GM19468 (cell line): ENCODE data around the gene IDI2.
"Not testable (repeated sequence)": the region's sequence is repeated elsewhere in the genome, so short reads cannot be mapped to it uniquely, and the experiment has no call there.

Experiments
- ATAC-seq: cut with Tn5 transposase; IDR thresholded peaks from one replicate; pipeline ENCODE4 v1.9.1; 2021; ENCODE audit warnings: mild to moderate bottlenecking, moderate library complexity, moderate number of reproducible peaks; ENCODE audit not compliant: unreplicated experiment; ENCODE audit errors: extremely low read depth

IDI2 gene

DNA sequence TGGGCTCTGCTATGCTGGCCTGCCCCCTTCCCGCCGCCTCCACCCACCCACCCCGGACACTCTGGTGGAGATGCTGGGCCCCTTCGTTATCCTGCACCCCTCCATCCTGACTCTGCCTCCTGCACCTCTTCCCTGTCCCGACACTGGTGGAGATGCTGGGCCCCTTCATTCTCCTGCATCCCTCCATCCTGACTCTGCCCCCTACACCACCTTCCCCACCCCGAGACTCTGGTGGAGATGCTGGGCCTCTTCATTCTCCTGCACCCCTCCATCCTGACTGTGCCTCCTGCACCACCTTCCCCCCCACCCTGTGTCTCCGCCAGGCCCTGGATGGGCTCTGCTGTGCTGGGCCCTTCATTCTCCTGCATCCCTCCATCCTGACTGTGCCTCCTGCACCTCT lies 15.0 kb downstream of the IDI2 start:
- no peak for ATAC-seq

GRCh38 chr10:1009947-1010346 lies 15.7 kb downstream of the IDI2 start:
- ATAC-seq: not testable (repeated sequence)

DNA sequence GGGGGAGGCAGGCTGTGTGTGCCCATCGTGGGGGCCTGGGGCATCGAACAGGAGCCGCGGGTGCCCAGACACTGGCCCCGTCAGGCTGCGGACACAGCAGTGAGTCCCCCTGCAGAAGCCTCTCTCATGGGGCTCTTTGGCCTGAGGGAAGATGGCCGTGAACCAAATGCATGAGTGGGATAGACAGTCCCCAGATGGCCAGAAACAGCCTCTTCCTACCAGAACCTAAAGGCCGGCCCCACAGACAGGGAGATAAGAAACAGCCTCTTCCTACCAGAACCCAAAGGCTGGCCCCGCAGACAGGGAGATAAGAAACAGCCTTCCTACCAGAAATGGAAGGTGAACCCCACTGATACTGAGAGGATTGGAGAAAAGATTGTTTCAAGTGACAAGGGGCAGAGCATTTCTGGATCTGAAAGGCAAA lies 16.6 kb downstream of the IDI2 start:
- no peak for ATAC-seq

DNA sequence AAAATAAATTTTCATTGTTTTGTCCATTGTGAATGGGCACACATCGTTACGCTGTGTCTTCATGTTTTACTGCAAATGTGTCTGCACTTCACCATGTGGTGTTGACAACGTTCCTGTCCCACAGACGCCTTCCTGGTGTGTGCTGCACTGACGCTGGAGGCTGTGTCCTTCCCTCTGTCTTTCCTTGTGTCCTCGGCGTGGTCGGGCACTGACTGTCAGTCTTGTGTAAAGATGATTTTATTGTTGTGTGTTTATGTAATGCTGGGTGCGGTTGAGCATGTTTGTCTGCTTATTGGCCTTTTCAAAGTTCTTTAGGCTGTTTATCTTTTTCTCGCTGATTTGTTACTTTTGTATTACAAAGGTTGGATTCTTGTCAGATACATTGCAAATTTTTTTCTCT lies 18.1 kb downstream of the IDI2 start:
- ATAC-seq: no peak

- no peak for ATAC-seq
These were observed 19.1 kb downstream of the IDI2 start for GRCh38 chr10:1006573-1006972.

DNA sequence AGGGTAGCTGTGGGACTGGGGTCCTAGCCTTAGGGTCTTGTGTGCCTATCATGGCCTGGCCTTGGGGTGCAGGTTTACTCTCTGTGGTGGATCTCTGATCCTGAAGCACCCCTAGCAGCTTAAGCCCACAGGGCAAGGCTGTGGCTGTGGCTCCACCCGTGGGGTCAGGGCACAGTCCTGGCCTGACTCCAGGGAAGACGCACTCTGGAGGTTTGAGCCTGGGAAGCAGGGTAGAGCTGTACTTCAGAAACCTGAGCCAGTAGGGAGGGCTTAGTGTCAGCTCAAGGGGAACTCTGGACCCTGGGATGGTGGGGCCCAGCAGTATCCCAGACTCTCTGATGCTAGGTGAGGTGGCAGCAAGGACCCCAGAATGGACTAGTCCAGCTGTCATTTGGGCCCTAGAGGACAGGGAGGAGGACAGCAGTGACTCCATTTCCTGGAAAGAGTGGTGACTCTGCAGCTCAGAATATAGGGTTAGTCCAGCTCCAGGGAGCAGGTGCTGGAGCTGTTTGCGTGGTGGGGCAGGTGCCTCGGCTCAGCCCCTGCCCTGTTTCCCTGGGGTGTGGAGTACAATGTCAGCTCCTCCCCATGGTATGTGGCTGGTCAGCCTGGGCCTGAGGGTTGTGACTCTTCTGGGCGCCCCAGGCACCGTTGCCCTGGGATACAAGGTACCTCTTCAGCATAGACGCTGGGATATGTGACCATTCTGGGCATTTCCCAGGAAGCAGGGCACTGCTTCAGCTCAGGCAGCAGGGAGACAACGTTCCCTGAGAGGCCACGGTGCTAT lies 21.6 kb downstream of the IDI2 start:
- no peak for ATAC-seq

DNA sequence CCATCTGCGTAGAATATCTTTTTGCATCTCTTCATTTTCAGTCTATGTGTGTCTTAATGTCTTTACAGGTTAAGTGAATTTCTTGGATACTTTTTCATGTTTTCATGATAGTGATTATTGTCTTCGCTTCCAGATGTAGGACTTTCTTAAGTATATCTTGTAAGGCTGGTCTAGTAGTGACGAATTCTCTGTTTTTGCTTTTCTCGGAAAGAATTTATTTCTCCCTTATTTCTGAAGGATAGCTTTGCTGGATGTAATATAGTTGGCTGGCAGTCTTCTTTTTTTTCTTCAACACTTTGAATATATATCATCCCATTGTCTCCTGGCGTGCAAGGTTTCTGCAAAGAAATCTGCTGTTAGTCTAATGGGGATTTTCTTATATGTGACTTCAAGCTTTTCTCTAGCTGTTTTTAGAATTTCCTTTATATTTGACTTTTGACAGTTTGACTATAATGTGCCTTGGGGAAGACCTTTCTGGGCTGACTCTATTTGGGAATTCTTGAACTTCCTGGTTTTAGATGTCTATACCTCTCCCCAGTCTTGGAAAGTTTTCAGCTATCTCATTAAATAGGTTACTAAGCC lies 23.1 kb downstream of the IDI2 start:
- ATAC-seq: no peak

- no peak for ATAC-seq
These were observed 28.2 kb downstream of the IDI2 start for GRCh38 chr10:997266-998022.

GRCh38 chr10:996031-996430 lies 29.6 kb downstream of the IDI2 start:
- no peak for ATAC-seq

- ATAC-seq: no peak
These were observed 30.1 kb downstream of the IDI2 start for GRCh38 chr10:995559-995926.

- no peak for ATAC-seq
These were observed 30.7 kb downstream of the IDI2 start for GRCh38 chr10:994836-995558.

- no peak for ATAC-seq
These were observed 32.8 kb downstream of the IDI2 start for GRCh38 chr10:992871-993270.

DNA sequence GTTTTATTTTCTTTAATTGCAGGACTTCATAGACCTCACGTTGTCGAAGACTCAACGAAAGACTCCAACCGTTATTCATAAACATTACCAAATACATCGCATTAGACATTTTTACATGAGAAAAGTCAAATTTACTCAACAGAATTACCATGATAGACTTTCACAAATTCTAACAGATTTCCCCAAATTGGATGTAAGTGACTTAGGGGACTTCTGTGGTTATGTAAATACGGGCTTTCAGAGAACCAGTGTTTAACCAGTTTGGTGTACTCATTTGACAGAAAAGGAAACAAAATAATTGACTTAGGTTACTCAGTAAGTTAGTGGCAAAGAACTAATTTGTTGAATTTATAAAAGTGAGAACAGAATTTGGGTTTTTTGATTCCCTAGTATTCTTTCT lies 33.2 kb downstream of the IDI2 start:
- no peak for ATAC-seq

DNA sequence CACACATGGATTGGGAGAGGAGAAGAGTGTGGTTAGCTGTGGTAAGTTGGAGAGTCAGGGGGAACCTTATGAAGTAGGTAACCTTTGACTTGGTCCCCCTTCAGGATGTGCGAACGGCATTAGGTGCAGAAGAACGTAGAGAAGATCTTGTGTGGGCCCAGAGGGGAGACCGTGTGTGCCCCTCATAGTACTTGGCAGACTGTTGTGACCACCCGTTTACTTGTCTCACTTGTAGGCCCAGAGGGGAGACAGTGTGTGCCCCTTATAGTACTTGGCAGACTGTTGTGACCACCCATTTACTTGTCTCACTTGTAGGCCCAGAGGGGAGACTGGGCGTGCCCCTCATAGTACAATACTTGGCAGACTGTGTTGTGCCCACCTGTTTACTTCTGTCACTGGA lies 34.9 kb downstream of the IDI2 start:
- no peak for ATAC-seq

- ATAC-seq: no peak
These were observed 36.8 kb downstream of the IDI2 start for GRCh38 chr10:988667-989545.

DNA sequence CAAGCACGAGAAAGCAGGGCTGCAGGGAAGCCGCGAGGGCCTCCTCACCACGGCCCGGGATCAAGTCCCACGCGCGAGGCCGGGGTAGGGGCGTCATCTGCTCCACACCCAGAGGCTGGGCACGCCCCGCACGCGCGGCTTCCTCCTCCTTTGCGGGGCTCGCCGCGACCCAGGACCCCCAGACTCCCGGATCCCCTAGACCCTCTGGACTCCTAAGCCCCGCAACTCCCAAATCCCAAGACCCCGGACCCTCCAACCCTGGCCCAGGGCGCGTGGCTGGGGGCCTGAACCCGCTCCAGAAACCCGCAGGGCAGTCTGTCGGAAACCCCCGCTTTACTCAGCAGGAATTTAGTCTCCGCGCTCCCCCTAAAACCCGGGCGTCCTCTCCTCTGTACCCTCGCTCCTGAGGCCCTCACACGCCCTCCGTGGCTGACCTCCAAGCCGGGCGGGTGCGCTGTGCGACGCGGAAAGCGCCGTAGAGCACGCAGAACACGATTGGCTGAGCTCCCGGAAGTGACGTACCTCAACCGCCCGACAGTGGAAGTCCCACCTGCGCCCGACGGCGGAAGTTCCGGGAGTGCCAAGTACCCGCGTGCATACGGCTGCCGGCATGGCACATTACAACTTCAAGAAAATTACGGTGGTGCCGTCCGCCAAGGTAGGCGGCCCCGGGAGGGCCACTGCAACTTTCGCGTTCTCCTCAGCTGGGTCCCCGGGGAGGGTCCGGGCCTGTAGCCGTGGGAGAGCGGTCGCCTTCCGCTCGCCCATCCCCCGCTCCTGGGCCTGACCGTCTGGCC lies 37.6 kb downstream of the IDI2 start, which contains the start of gene GTPBP4:
Gene GTPBP4 (plus strand): TSS at position 565 of the 797 bp plus-strand sequence. CDS start 46 bp downstream, at position 611.
- ATAC-seq: peak; percentile 95

- ATAC-seq: no peak
These were observed 38.1 kb downstream of the IDI2 start for GRCh38 chr10:987620-987869.

DNA sequence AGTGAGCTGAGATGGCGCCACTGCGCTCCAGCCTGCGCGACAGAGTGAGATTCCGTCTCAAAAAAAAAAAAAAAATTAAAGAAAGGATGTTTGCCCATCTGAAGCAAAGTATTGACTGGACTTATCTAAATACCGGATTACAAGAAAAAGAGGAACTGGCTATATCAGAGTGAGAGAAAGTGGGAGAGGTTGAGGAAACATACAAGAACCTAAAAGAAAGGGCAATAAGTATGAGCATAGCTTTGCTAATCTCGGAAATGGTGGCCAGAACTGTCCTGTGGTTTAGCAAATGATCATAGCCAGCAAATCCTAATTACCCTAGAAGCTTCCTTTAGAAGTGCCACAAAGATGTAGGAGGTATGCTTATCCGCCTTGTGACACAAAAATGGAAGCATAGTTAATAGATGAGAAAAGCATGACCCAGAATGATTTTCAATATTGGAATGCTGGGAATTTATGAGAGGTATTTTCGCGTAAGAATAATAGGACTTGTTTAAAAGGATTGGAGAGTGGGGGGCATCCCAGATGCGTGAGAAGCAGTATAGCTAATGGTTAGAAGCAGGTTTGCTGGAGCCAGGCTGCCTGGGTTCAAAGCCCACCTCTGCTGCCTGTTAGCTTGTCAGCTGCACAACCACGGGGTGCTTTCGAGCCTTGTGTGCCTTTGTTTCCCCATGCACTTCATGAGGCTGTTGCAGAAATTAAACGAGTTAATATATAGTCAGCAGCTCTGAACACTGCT lies 38.6 kb downstream of the IDI2 start:
- no peak for ATAC-seq
